Endothelial cell of umbilical vein (primary cell): ENCODE data around the gene STOML1. TPM values are rescaled to one million over a fixed set of nuclear protein-coding genes. Genes with fewer than 3 reads are reported as not detected.

Experiments
- BruUV-seq: library from RNA; stranded (reverse); fragments of 400-500 nt; replicated peaks from 2 replicates; lab custom pipeline; 2021; lab: Mats Ljungman, UMichigan
- CTCF ChIA-PET: fragments of 300-600, 350-600 bp; sonication (Branson Sonifier 250); formaldehyde crosslinking; loops from one replicate; lab custom pipeline; 2021; ENCODE audit warnings: antibody characterized with exemption, inconsistent platforms; lab: Charles Lee
- POLR2A ChIA-PET: fragments of 300-600, 350-600 bp; sonication (Branson Sonifier 250); formaldehyde crosslinking; loops from one replicate; lab custom pipeline; 2021; ENCODE audit warnings: antibody characterized with exemption, inconsistent platforms; lab: Charles Lee
- DNase-seq: peaks from one replicate; pipeline ENCODE4 v3.0.0-alpha.2; 2011; ENCODE audit warnings: low read depth, low spot score
- FAIRE-seq: peaks from 2 replicates; lab custom pipeline; 2011; peaks lifted over from hg19 to GRCh38; lab: Jason Lieb, UNC
- H2AFZ ChIP-seq: 2 replicates; pipeline ENCODE4 v1.6.0; 2012; ENCODE audit warnings: low read depth, low read length, control low read depth, inconsistent platforms
- H3K27ac ChIP-seq: 2 replicates; pipeline ENCODE4 v1.5.1; 2011; ENCODE audit warnings: low read depth, mild to moderate bottlenecking, control low read depth, low read length, moderate library complexity; ENCODE audit not compliant: insufficient read depth
- H3K27me3 ChIP-seq, 2 experiments: 2 replicates each; pipeline versions ENCODE4 v1.6.0 to v1.6.1; 2011; ENCODE audit warnings: low read length in 2 of 2, mixed read lengths in 1 of 2; ENCODE audit not compliant: control insufficient read depth in 2 of 2, insufficient read depth in 2 of 2
- H3K36me3 ChIP-seq, 2 experiments: 2 replicates in 1 of 2; 3 replicates in 1 of 2; pipeline ENCODE4 v1.5.1; 2011; ENCODE audit warnings: low read length in 2 of 2, mild to moderate bottlenecking in 1 of 2, moderate library complexity in 1 of 2; ENCODE audit not compliant: control insufficient read depth in 2 of 2, insufficient read depth in 2 of 2; ENCODE audit errors: extremely low read depth in 1 of 2
- H3K4me1 ChIP-seq: 3 replicates; pipeline ENCODE4 v1.5.1; 2011; ENCODE audit warnings: mild to moderate bottlenecking, low read length; ENCODE audit not compliant: control insufficient read depth, insufficient read depth; ENCODE audit errors: extremely low read depth
- H3K4me2 ChIP-seq: 2 replicates; pipeline ENCODE4 v1.6.1; 2011; ENCODE audit warnings: low read length, control low read depth, mixed read lengths; ENCODE audit not compliant: insufficient read depth
- H3K4me3 ChIP-seq, 3 experiments: fragments of 200-600 bp in 1 of 3; sonication (generic), shearing (Covaris generic) in 1 of 3; replicated peaks in 1 of 3; 2 replicates each; pipeline ENCODE4 v1.5.1; 2011 to 2016; ENCODE audit warnings: control low read depth in 3 of 3, low read length in 3 of 3, mild to moderate bottlenecking in 2 of 3, inconsistent platforms in 1 of 3, low read depth in 1 of 3, moderate library complexity in 1 of 3; ENCODE audit not compliant: insufficient read depth in 1 of 3
- H3K79me2 ChIP-seq: 2 replicates; pipeline ENCODE4 v1.6.0; 2012; ENCODE audit warnings: low read length, inconsistent platforms; ENCODE audit not compliant: control insufficient read depth, insufficient read depth
- H3K9ac ChIP-seq: replicated peaks from 2 replicates; pipeline ENCODE3; 2011; ENCODE audit warnings: low read length, control low read depth; ENCODE audit not compliant: insufficient read depth; ENCODE audit errors: extremely low read depth
- H3K9me1 ChIP-seq: replicated peaks from 3 replicates; pipeline ENCODE4 v1.6.0; 2011; ENCODE audit warnings: mild to moderate bottlenecking, low read length; ENCODE audit not compliant: control insufficient read depth, insufficient read depth; ENCODE audit errors: extremely low read depth
- H3K9me3 ChIP-seq: replicated peaks from 2 replicates; pipeline ENCODE4 v1.5.1; 2012; ENCODE audit warnings: low read length, inconsistent platforms; ENCODE audit not compliant: control insufficient read depth, insufficient read depth
- H4K20me1 ChIP-seq: replicated peaks from 2 replicates; pipeline ENCODE3; 2011; ENCODE audit warnings: mild to moderate bottlenecking, low read length; ENCODE audit not compliant: control insufficient read depth, insufficient read depth; ENCODE audit errors: extremely low read depth
- CTCF ChIP-seq, 2 donors: IDR thresholded peaks; 1 replicate in 1 of 2; 2 replicates in 1 of 2; pipeline ENCODE4 v1.5.1; 2011; ENCODE audit warnings: low read length in 2 of 2, mild to moderate bottlenecking in 2 of 2, moderate library complexity in 2 of 2, control low read depth in 1 of 2, inconsistent platforms in 1 of 2, low read depth in 1 of 2; ENCODE audit not compliant: insufficient read depth in 1 of 2; ENCODE audit errors: extremely low read depth in 1 of 2
- EZH2 ChIP-seq: IDR thresholded peaks from 2 replicates; pipeline ENCODE4 v1.6.1; 2012; ENCODE audit warnings: borderline replicate concordance, low read depth, mild to moderate bottlenecking, moderate library complexity, low read length, inconsistent platforms; ENCODE audit not compliant: severe bottlenecking
- FOS ChIP-seq: IDR thresholded peaks from 2 replicates; pipeline ENCODE4 v1.6.1; 2011; ENCODE audit warnings: mild to moderate bottlenecking, low read length, moderate library complexity, borderline replicate concordance; ENCODE audit not compliant: insufficient read depth
- GATA2 ChIP-seq: IDR thresholded peaks from 2 replicates; pipeline ENCODE4 v1.7.0; 2011; ENCODE audit warnings: low read depth, mild to moderate bottlenecking, moderate library complexity, mixed read lengths, low read length; ENCODE audit not compliant: insufficient read length, insufficient read depth
- JUN ChIP-seq: IDR thresholded peaks from 2 replicates; pipeline ENCODE4 v1.6.1; 2011; ENCODE audit warnings: borderline replicate concordance, low read depth; ENCODE audit not compliant: insufficient read length, insufficient read depth
- MAX ChIP-seq: IDR thresholded peaks from 2 replicates; pipeline ENCODE4 v1.6.1; 2011; ENCODE audit not compliant: insufficient read depth, insufficient read length
- MYC ChIP-seq: IDR thresholded peaks from one replicate; pipeline ENCODE4 v1.6.1; 2011; ENCODE audit warnings: mild to moderate bottlenecking, low read depth, low read length
- POLR2A ChIP-seq: IDR thresholded peaks from 2 replicates; pipeline ENCODE4 v1.6.1; 2012; ENCODE audit warnings: low read depth, mild to moderate bottlenecking, control low read depth, low read length
- POLR2AphosphoS5 ChIP-seq: IDR thresholded peaks from 2 replicates; pipeline ENCODE4 v1.6.1; 2012; ENCODE audit warnings: low read depth, mild to moderate bottlenecking, control low read depth, low read length, moderate library complexity; ENCODE audit not compliant: insufficient read depth
- dilution Hi-C: fragments of 300-500 bp; cut with MboI; formaldehyde crosslinking; loops from one replicate; pipeline ENCODE4 v1.15.0; 2019; ENCODE audit warnings: low sequenced_read_pairs; ENCODE audit not compliant: extremely low pct_ligation_motif_present
- intact Hi-C: fragments of 100-400 bp; cut with micrococcal nuclease; formaldehyde crosslinking; loops from one replicate; pipeline ENCODE4 v1.10.0; 2022
- polyA plus RNA-seq, 4 experiments: library from polyadenylated mRNA; depleted of rRNA in 3 of 4; stranded (reverse) in 3 of 4; unstranded in 1 of 4; fragments of >200 nt; gene quantifications; 2 replicates each; pipeline versions ENCODE4 v1.2.1 to v1.2.3, GENCODE V29; 2011 to 2012; ENCODE audit warnings: missing spikeins in 1 of 4
- total RNA-seq: library from RNA; stranded (reverse); gene quantifications from 2 replicates; pipeline ENCODE4 v1.2.3, GENCODE V29; 2021

Gene STOML1
- total and polyA plus RNA-seq, 2 donors (not counting 3 experiments of a cell fraction or from before 2014, with no cell fraction given), result 12.9 to 15.4 TPM

GRCh38 chr15:73950479-73950830 is 41.6 kb downstream of the STOML1 start:
- no peak overlapping the region for H3K27ac ChIP-seq
- CTCF ChIA-PET, result interaction anchor here (0.9 to 6.9 kb wide), 36 partner anchors 9 to 371 kb away, joined by 3 to 217 read pairs (median 7); partner anchors contain the start of genes LOXL1, PML and TBC1D21
- intact Hi-C loops, result loop anchor here (2.0 to 5.0 kb wide), 4 partner anchors 42 to 372 kb away; partner anchors contain the start of genes ISLR2 and STOML1

GRCh38 chr15:73949496-73949895 is 42.6 kb downstream of the STOML1 start:
- no TSS peak for BruUV-seq

More at GRCh38 chr15:73950479-73950830, 41.6 kb downstream of the STOML1 start:
- H3K9ac ChIP-seq, result no peak overlapping the region
- H3K4me2 ChIP-seq, result no peak overlapping the region
- TF ChIP-seq JUN (no peak), FOS (no peak), MYC (no peak), POLR2AphosphoS5 (no peak)
- DNase-seq (no peak), FAIRE-seq (no peak)
- H3K9me1 ChIP-seq, result no peaks in the 10 kb centered on the region
- no peak overlapping the region for H3K4me3 ChIP-seq
- H3K79me2 ChIP-seq, result no peaks in the 10 kb centered on the region
- no TSS peak for BruUV-seq
- no peaks in the 10 kb centered on the region for H3K9me3 ChIP-seq
- dilution Hi-C loops, result no loop called here
- no peak overlapping the region for H2AFZ ChIP-seq
- H4K20me1 ChIP-seq, result no peaks in the 10 kb centered on the region
- H3K4me1 ChIP-seq, result peaks cover 7% of the 10 kb centered on the region
- H3K27me3 ChIP-seq, result no peaks in the 10 kb centered on the region
- POLR2A ChIA-PET, result no interaction called here
- no peaks in the 10 kb centered on the region for H3K36me3 ChIP-seq

More at GRCh38 chr15:73949496-73949895, 42.6 kb downstream of the STOML1 start:
- no peaks in the 10 kb centered on the region for H3K36me3 ChIP-seq
- no peaks in the 10 kb centered on the region for H3K9me3 ChIP-seq
- no peak for FAIRE-seq
- H4K20me1 ChIP-seq, result no peaks in the 10 kb centered on the region
- H3K27me3 ChIP-seq, result no peaks in the 10 kb centered on the region
- no peak overlapping the region for H3K4me2 ChIP-seq
- DNase-seq, result no peak
- H3K27ac ChIP-seq, result no peak overlapping the region
- H3K4me3 ChIP-seq, result no peak overlapping the region
- peaks cover 7% of the 10 kb centered on the region for H3K4me1 ChIP-seq
- no peak overlapping the region for H2AFZ ChIP-seq
- no peak overlapping the region for H3K9ac ChIP-seq
- intact Hi-C loops, result no loop called here
- POLR2A ChIA-PET, result no interaction called here
- CTCF ChIA-PET, result interaction anchor here (0.6 to 6.9 kb wide), 8 partner anchors 10 to 372 kb away, joined by 3 to 217 read pairs (median 17); no protein-coding TSS in a partner anchor
- dilution Hi-C loops, result no loop called here
- no peaks in the 10 kb centered on the region for H3K9me1 ChIP-seq
- H3K79me2 ChIP-seq, result no peaks in the 10 kb centered on the region
- TF ChIP-seq POLR2A (no peak), GATA2 (no peak), CTCF (IDR thresholded peaks at IDR 0.05; ENCODE audit: extremely low read depth in 1 of 2, insufficient read depth in 1 of 2, low read depth in 1 of 2, low read length in 2 of 2) (no peak), FOS (no peak), POLR2AphosphoS5 (no peak), JUN (no peak), MAX (no peak), MYC (no peak), EZH2 (no peak)
